Esophagus squamous epithelium (tissue), 5 donors: ENCODE measurements around the gene ADAMTSL1. TPM values are rescaled to one million over a fixed set of nuclear protein-coding genes. Genes with fewer than 3 reads are reported as not detected.

ENCODE experiments used
- DNase-seq: peaks from one replicate; lab custom pipeline; 2025; lab: John Stamatoyannopoulos, UW
- H3K27ac ChIP-seq, 4 donors: fragments of 200-600 bp; sonication (generic); one replicate each; pipeline ENCODE4 v1.5.1; 2016 to 2019; ENCODE audit warnings: mild to moderate bottlenecking in 1 of 4
- H3K27me3 ChIP-seq, 4 donors: fragments of 200-600 bp; sonication (generic); 1 replicate in 3 of 4; 2 replicates in 1 of 4; pipeline versions ENCODE4 v1.5.1 to v1.6.0; 2017 to 2021; ENCODE audit warnings: antibody characterized with exemption in 1 of 4
- H3K36me3 ChIP-seq, 3 donors: fragments of 200-600 bp; sonication (generic); one replicate each; pipeline ENCODE4 v1.5.1; 2016 to 2019
- H3K4me1 ChIP-seq, 3 donors: fragments of 200-600 bp; sonication (generic); one replicate each; pipeline ENCODE4 v1.5.1; 2017 to 2019
- H3K4me3 ChIP-seq, 4 donors: fragments of 200-600 bp; sonication (generic); 1 replicate in 3 of 4; 2 replicates in 1 of 4; pipeline ENCODE4 v1.5.1; 2016 to 2019; ENCODE audit warnings: mild to moderate bottlenecking in 2 of 4, moderate library complexity in 1 of 4
- H3K9me3 ChIP-seq, 3 donors: fragments of 200-600 bp; sonication (generic); one replicate each; pipeline ENCODE4 v1.5.1; 2016 to 2019
- POLR2A ChIP-seq, 4 donors: fragments of 450-650 bp; IDR thresholded peaks; one replicate each; pipeline ENCODE4 v1.6.1; 2017; ENCODE audit warnings: antibody characterized with exemption in 4 of 4, mild to moderate bottlenecking in 4 of 4, moderate library complexity in 3 of 4
- WGBS, 2 donors: methylation state at CpG; one replicate each; pipeline ENCODE4 v1.1.5; 2018; 5-methylcytosine and 5-hydroxymethylcytosine counted together
- intact Hi-C: fragments of 100-400 bp; cut with DNase I; formaldehyde crosslinking; loops from one replicate; pipeline ENCODE4 v1.15.0; 2022
- total RNA-seq, 4 donors: library from RNA; depleted of rRNA; stranded (reverse); fragments of >200 nt; gene quantifications; one replicate each; pipeline ENCODE4 v1.1.0, GENCODE V29; 2016
- TF ChIP-seq, protein P1 (sequence below), 6 experiments: fragments of 450-650 bp in 4 of 6; fragments of 200-600 bp in 2 of 6; sonication (generic) in 2 of 6; IDR thresholded peaks; one replicate each; pipeline ENCODE4 v1.5.1; 2016 to 2019; ENCODE audit warnings: antibody characterized with exemption in 6 of 6, mild to moderate bottlenecking in 4 of 6, moderate library complexity in 4 of 6
- donor health status: DM: yes; HTN: yes; CAD: no.

ADAMTSL1 gene
- total RNA-seq, 4 donors from 2014 or later, result 0.80 to 23.7 (median 2.3) TPM

DNA sequence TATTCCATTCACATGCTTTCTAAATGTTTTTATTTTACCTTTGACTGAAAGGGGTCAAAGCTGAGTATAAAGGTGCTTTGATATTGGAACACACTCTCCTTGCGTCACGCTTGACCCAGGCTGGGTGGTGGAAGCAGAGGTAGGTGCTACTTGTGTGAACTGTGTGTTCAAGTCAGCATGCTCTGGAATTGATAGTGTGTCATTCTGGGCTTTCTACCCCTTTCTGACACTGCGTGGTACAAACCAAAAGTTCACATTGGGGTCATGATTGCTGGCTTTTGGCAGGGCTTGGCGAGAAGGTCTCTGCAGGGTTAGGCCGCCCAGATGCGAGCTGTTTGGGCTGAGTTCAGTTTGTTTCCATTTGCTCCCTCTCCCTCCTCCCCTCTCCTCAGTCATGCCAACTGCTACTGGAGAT, 131.8 kb downstream of the ADAMTSL1 start:
- Histone ChIP-seq H3K27ac (peak overlapping the region in 3 of 4 donors; percentile 49 to 73 (median 70)), H3K9me3 (peaks cover 0 to 14% (median 0%) of the 10 kb centered on the region in 3 donors), H3K27me3 (no peaks in the 10 kb centered on the region), H3K4me3 (no peak overlapping the region), H3K4me1 (peaks cover 0 to 43% (median 17%) of the 10 kb centered on the region in 3 donors), H3K36me3 (no peaks in the 10 kb centered on the region)
- intact Hi-C loops, result no loop called here
- WGBS, 2 donors, result 49 to 58% methylated on average over 6 of the region's 6 CpGs
- TF ChIP-seq POLR2A (IDR thresholded peaks at IDR 0.05), result no peak
- TF ChIP-seq, protein P1, sequence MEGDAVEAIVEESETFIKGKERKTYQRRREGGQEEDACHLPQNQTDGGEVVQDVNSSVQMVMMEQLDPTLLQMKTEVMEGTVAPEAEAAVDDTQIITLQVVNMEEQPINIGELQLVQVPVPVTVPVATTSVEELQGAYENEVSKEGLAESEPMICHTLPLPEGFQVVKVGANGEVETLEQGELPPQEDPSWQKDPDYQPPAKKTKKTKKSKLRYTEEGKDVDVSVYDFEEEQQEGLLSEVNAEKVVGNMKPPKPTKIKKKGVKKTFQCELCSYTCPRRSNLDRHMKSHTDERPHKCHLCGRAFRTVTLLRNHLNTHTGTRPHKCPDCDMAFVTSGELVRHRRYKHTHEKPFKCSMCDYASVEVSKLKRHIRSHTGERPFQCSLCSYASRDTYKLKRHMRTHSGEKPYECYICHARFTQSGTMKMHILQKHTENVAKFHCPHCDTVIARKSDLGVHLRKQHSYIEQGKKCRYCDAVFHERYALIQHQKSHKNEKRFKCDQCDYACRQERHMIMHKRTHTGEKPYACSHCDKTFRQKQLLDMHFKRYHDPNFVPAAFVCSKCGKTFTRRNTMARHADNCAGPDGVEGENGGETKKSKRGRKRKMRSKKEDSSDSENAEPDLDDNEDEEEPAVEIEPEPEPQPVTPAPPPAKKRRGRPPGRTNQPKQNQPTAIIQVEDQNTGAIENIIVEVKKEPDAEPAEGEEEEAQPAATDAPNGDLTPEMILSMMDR (IDR thresholded peaks at IDR 0.05), result no peak
- no peak for DNase-seq

DNA sequence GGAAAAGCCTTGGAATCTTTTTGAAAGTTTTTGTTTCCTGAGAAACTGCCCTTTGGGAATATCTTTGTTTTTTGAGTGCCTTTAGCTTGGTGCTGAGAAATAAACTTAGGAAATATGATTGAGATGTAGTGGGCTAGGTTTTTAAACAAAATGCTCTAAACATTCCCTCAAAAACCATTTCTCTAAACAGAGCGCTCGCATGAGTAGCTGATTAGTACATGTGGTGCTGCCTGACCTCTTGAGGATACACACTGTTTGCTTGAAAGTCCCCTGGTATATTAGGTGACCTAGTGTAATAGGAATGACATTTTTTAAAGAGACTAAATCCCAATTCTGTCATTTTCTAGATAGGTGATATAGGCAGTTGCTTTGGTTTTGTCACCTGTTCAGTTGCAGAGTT, 132.3 kb downstream of the ADAMTSL1 start:
- no peak for TF ChIP-seq POLR2A (IDR thresholded peaks at IDR 0.05)
- TF ChIP-seq, protein P1 (IDR thresholded peaks at IDR 0.05), result no peak
- Histone ChIP-seq H3K4me3 (no peak overlapping the region), H3K9me3 (peaks cover 0 to 14% (median 0%) of the 10 kb centered on the region in 3 donors), H3K4me1 (peaks cover 0 to 43% (median 16%) of the 10 kb centered on the region in 3 donors), H3K27me3 (no peaks in the 10 kb centered on the region), H3K27ac (peak overlapping the region in 3 of 4 donors; percentile 49 to 73 (median 70)), H3K36me3 (no peaks in the 10 kb centered on the region)
- WGBS, 2 donors, result 49 to 69% methylated on average over 2 of the region's 2 CpGs
- no peak for DNase-seq
- intact Hi-C loops, result no loop called here

DNA sequence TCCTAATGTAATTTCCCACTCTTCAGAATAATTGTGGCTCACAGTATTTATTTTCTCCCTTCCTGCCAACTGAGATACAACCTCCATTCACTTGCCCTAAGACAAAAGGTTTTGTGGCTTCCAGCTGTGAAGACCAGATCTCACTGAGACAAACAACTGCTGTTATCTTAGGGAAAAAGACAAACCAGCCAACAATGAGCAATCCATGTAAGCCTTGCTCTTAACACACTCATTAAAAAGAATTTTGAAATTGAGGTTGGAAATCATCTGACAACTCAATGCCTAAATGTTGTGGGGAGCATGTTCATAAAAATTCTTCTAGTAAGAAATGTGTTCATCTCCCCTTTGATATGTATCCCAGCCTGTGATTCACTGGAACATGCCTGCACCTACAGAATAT, 132.9 kb downstream of the ADAMTSL1 start:
- TF ChIP-seq, protein P1 (IDR thresholded peaks at IDR 0.05), result no peak
- TF ChIP-seq POLR2A (IDR thresholded peaks at IDR 0.05), result no peak
- Histone ChIP-seq H3K4me1 (peaks cover 0 to 46% (median 14%) of the 10 kb centered on the region in 3 donors), H3K4me3 (no peak overlapping the region), H3K27me3 (no peaks in the 10 kb centered on the region), H3K27ac (peak overlapping the region in 3 of 4 donors; percentile 49 to 73 (median 70)), H3K9me3 (peaks cover 0 to 14% (median 0%) of the 10 kb centered on the region in 3 donors), H3K36me3 (no peaks in the 10 kb centered on the region)
- no peak for DNase-seq
- intact Hi-C loops, result no loop called here

DNA sequence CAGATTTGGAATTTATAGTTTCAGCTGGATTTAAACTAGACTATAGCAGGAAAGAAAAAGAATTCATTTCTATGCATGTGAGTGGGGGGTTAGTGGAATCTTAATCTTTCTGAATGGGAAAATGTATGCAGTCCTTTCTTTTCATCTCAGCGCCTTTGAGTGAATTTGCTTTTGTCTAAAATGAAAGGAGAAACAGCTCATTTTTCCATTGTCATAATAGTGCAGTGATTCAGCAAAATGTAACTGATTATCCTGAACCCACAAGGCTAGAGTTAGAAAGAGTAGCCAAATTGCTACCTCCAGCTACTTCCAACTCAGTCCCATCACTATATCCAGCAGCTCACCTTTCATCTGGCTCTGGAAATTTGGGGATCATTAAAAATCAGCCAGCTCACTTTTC, 134.4 kb downstream of the ADAMTSL1 start:
- Histone ChIP-seq H3K27me3 (no peaks in the 10 kb centered on the region), H3K9me3 (peaks cover 0 to 9% (median 0%) of the 10 kb centered on the region in 3 donors), H3K4me3 (no peak overlapping the region), H3K4me1 (peaks cover 0 to 45% (median 14%) of the 10 kb centered on the region in 3 donors), H3K36me3 (no peaks in the 10 kb centered on the region), H3K27ac (no peak overlapping the region)
- intact Hi-C loops, result no loop called here
- 65 to 78% methylated on average over 1 of the region's 1 CpG for WGBS, 2 donors
- no peak for TF ChIP-seq POLR2A (IDR thresholded peaks at IDR 0.05)
- TF ChIP-seq, protein P1 (IDR thresholded peaks at IDR 0.05), result no peak
- no peak for DNase-seq

DNA sequence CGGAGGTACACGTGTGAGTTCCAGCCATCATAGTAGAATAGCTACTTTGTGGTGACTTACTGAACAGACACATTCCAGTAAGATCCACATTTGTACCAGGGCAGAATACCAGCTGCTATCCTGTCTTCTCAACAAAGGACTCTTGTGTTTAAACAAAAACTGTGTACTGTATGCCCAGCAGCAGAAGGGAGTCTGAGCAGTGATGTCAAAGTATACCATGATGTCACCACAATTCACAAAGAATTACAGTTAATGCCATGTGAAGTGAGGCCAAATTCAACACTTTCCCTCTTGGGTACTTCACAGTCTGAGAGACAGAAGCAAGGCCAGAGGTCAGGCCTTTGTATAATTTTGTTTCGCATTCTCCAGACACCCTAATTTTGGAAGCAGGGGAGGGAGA, 137.0 kb downstream of the ADAMTSL1 start:
- no peak for TF ChIP-seq POLR2A (IDR thresholded peaks at IDR 0.05)
- TF ChIP-seq, protein P1 (IDR thresholded peaks at IDR 0.05), result no peak
- Histone ChIP-seq H3K4me3 (no peak overlapping the region), H3K4me1 (peaks cover 0 to 29% (median 5%) of the 10 kb centered on the region in 3 donors), H3K27ac (no peak overlapping the region), H3K36me3 (no peaks in the 10 kb centered on the region), H3K9me3 (no peaks in the 10 kb centered on the region), H3K27me3 (no peaks in the 10 kb centered on the region)
- no peak for DNase-seq
- WGBS, 2 donors, result 73 to 93% methylated on average over 3 of the region's 3 CpGs
- intact Hi-C loops, result no loop called here
